Keratinocyte (primary cell): ENCODE results near the gene NID2. TPM values are rescaled to one million over a fixed set of nuclear protein-coding genes. Genes with fewer than 3 reads are reported as not detected.

Experiments
- DNase-seq: peaks from one replicate; pipeline ENCODE4 v3.0.0-alpha.2; 2011; ENCODE audit warnings: low read depth, missing footprints, low spot score
- FAIRE-seq: peaks from 2 replicates; lab custom pipeline; 2011; peaks lifted over from hg19 to GRCh38; lab: Jason Lieb, UNC
- H2AFZ ChIP-seq: 2 replicates; pipeline ENCODE4 v1.6.0; 2012; ENCODE audit warnings: low read length, control low read depth, inconsistent platforms; ENCODE audit not compliant: control insufficient read depth
- H3K27ac ChIP-seq: 2 replicates; pipeline ENCODE4 v1.5.1; 2011; ENCODE audit warnings: low read length; ENCODE audit not compliant: control insufficient read depth, insufficient read depth
- H3K27me3 ChIP-seq: 3 replicates; pipeline ENCODE4 v1.6.0; 2011; ENCODE audit warnings: low read length; ENCODE audit not compliant: control insufficient read depth, insufficient read depth; ENCODE audit errors: extremely low read depth
- H3K36me3 ChIP-seq, 2 experiments: 2 replicates in 1 of 2; 3 replicates in 1 of 2; pipeline ENCODE4 v1.5.1; 2011; ENCODE audit warnings: low read length in 2 of 2, mild to moderate bottlenecking in 1 of 2; ENCODE audit not compliant: control insufficient read depth in 2 of 2, insufficient read depth in 2 of 2; ENCODE audit errors: extremely low read depth in 1 of 2
- H3K4me1 ChIP-seq: 3 replicates; pipeline ENCODE4 v1.5.1; 2011; ENCODE audit warnings: low read length; ENCODE audit not compliant: control insufficient read depth, insufficient read depth; ENCODE audit errors: extremely low read depth
- H3K4me2 ChIP-seq: 3 replicates; pipeline ENCODE4 v1.6.0; 2011; ENCODE audit warnings: low read depth, low read length; ENCODE audit not compliant: control insufficient read depth, insufficient read depth; ENCODE audit errors: extremely low read depth
- H3K4me3 ChIP-seq, 3 experiments: fragments of 200-600 bp in 1 of 3; sonication (generic) in 1 of 3; 2 replicates in 2 of 3; 3 replicates in 1 of 3; pipeline ENCODE4 v1.5.1; 2011 to 2016; ENCODE audit warnings: low read length in 3 of 3, mild to moderate bottlenecking in 3 of 3, control low read depth in 2 of 3, inconsistent platforms in 1 of 3, low read depth in 1 of 3, mixed read lengths in 1 of 3, mixed run types in 1 of 3, moderate library complexity in 1 of 3; ENCODE audit not compliant: control insufficient read depth in 2 of 3, insufficient read depth in 2 of 3; ENCODE audit errors: extremely low read depth in 1 of 3
- H3K79me2 ChIP-seq: 2 replicates; pipeline ENCODE4 v1.6.0; 2012; ENCODE audit warnings: low read length; ENCODE audit not compliant: control insufficient read depth, insufficient read depth
- H3K9ac ChIP-seq: 3 replicates; pipeline ENCODE4 v1.6.0; 2011; ENCODE audit warnings: low read length; ENCODE audit not compliant: control insufficient read depth, insufficient read depth; ENCODE audit errors: extremely low read depth
- H3K9me1 ChIP-seq: 3 replicates; pipeline ENCODE4 v1.6.0; 2011; ENCODE audit warnings: low read length; ENCODE audit not compliant: control insufficient read depth, insufficient read depth; ENCODE audit errors: extremely low read depth
- H3K9me3 ChIP-seq: 2 replicates; pipeline ENCODE4 v1.5.1; 2012; ENCODE audit warnings: low read depth, low read length; ENCODE audit not compliant: control insufficient read depth
- H4K20me1 ChIP-seq: 3 replicates; pipeline ENCODE4 v1.6.0; 2011; ENCODE audit warnings: low read length; ENCODE audit not compliant: control insufficient read depth, insufficient read depth; ENCODE audit errors: extremely low read depth
- EZH2 ChIP-seq: IDR thresholded peaks from one replicate; pipeline ENCODE4 v1.6.1; 2012; ENCODE audit warnings: inconsistent platforms, mild to moderate bottlenecking, low read length, moderate library complexity
- dilution Hi-C: fragments of 300-500 bp; cut with MboI; formaldehyde crosslinking; loops from one replicate; pipeline ENCODE4 v1.7.0; 2020; ENCODE audit warnings: low sequenced_read_pairs; ENCODE audit not compliant: extremely low pct_ligation_motif_present
- polyA plus RNA-seq, 5 experiments: library from polyadenylated mRNA; depleted of rRNA in 3 of 5; stranded (reverse) in 3 of 5; stranded (forward) in 1 of 5; unstranded in 1 of 5; fragments of >200 nt; gene quantifications; 1 replicate in 1 of 5; 2 replicates in 3 of 5; 3 replicates in 1 of 5; pipeline versions ENCODE4 v1.2.1 to v1.2.3, GENCODE V29; 2011 to 2012; ENCODE audit warnings: missing spikeins in 2 of 5, low read depth in 1 of 5, low replicate concordance in 1 of 5
- TF ChIP-seq, protein P1 (sequence below), 3 experiments: IDR thresholded peaks in 1 of 3; conservative IDR thresholded peaks in 1 of 3; optimal IDR thresholded peaks in 1 of 3; 2 replicates in 2 of 3; 3 replicates in 1 of 3; pipeline versions ENCODE3 to v1.5.1; 2011; ENCODE audit warnings: low read length in 3 of 3, mild to moderate bottlenecking in 3 of 3, moderate library complexity in 2 of 3, control low read depth in 1 of 3, inconsistent platforms in 1 of 3; ENCODE audit not compliant: insufficient read depth in 2 of 3; ENCODE audit errors: extremely low read depth in 1 of 3

NID2 gene
- polyA plus RNA-seq, 1 donor (not counting 4 experiments of a cell fraction or from before 2014, with no cell fraction given), result 1.7 TPM

DNA sequence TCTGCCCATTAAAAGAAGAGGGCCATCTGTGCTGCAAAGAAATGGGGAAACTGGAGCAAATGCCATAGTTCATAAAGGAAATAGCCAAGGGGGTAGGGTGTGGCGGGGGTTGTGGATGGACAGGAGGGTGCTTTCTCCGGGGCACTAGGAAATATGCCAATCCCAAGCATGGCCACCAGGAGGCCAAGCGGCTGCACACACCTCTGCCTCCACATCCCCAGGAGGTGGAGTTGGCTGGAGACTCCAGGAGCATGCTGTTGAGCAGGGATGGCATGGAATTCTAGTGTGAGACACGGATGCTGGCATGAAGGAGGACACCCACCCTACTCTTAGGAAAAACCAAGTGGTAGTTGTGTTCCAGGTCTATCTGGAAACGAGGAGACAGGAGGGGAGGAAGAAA lies 25.2 kb downstream of the NID2 start:
- no peaks in the 10 kb centered on the region for H4K20me1 ChIP-seq
- no peak overlapping the region for H3K27ac ChIP-seq
- dilution Hi-C loops, result no loop called here
- H3K4me3 ChIP-seq, result no peak overlapping the region
- no peak overlapping the region for H2AFZ ChIP-seq
- H3K79me2 ChIP-seq, result no peaks in the 10 kb centered on the region
- no peak for TF ChIP-seq EZH2
- TF ChIP-seq, protein P1, sequence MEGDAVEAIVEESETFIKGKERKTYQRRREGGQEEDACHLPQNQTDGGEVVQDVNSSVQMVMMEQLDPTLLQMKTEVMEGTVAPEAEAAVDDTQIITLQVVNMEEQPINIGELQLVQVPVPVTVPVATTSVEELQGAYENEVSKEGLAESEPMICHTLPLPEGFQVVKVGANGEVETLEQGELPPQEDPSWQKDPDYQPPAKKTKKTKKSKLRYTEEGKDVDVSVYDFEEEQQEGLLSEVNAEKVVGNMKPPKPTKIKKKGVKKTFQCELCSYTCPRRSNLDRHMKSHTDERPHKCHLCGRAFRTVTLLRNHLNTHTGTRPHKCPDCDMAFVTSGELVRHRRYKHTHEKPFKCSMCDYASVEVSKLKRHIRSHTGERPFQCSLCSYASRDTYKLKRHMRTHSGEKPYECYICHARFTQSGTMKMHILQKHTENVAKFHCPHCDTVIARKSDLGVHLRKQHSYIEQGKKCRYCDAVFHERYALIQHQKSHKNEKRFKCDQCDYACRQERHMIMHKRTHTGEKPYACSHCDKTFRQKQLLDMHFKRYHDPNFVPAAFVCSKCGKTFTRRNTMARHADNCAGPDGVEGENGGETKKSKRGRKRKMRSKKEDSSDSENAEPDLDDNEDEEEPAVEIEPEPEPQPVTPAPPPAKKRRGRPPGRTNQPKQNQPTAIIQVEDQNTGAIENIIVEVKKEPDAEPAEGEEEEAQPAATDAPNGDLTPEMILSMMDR (optimal IDR thresholded peaks at IDR 0.05 in 1 of 3, IDR thresholded peaks at IDR 0.05 in 1 of 3, conservative IDR thresholded peaks at IDR 0.05 in 1 of 3; ENCODE audit: extremely low read depth in 1 of 3, insufficient read depth in 2 of 3, low read length in 3 of 3), result peak; percentile 61 to 82 (median 81)
- H3K9me1 ChIP-seq, result no peaks in the 10 kb centered on the region
- H3K4me1 ChIP-seq, result peaks cover 6% of the 10 kb centered on the region
- DNase-seq (no peak), FAIRE-seq (no peak)
- no peaks in the 10 kb centered on the region for H3K9me3 ChIP-seq
- H3K4me2 ChIP-seq, result no peak overlapping the region
- H3K36me3 ChIP-seq, result no peaks in the 10 kb centered on the region
- H3K9ac ChIP-seq, result no peak overlapping the region
- H3K27me3 ChIP-seq, result peaks cover under 1% of the 10 kb centered on the region

DNA sequence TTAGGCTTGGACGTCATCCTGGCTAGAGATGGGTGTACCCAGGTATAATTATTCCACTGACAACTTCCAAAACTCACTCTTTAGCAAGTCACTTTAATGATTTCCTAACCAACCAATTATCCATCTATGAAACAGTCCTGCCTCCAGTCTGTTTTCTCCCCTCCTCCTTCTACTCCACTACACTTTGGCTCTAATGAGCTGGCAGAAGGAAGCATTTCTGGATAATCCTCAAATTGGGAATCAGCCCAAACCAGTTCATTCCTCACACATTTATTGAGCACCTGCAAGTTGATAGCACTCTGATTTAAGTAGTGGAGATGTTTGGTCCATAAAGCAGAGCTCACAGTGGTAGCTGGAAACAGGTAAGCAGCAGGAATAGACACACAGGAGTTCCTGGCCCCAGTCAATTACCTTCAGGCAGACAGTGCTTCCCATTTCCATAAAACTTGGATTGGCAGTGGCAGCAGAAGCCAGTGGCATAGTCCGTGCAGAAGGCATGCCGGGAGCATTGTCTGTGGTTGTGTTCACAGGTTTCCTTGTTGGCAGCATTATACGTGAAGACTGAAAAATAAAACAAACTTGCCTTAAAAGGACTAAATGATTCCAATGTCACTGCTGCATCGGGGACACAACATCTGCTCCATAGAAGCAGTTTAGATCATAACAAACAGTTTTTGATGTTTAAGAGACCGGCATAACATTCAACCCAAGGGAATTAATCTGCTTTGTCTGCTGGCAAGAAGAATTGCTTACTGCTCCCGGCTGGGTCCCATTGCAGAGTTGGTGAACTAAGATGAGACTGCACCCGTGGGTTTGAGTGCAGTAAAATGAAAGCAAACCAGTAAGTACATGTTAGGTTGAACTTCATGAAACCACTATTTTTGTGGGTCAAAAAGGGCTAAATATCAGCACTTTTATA lies 26.2 kb downstream of the NID2 start:
- no peak overlapping the region for H3K9ac ChIP-seq
- H3K4me2 ChIP-seq, result no peak overlapping the region
- peaks cover 3% of the 10 kb centered on the region for H3K27me3 ChIP-seq
- dilution Hi-C loops, result no loop called here
- H3K79me2 ChIP-seq, result no peaks in the 10 kb centered on the region
- no peak overlapping the region for H3K27ac ChIP-seq
- no peak overlapping the region for H3K4me3 ChIP-seq
- no peaks in the 10 kb centered on the region for H4K20me1 ChIP-seq
- peaks cover 6% of the 10 kb centered on the region for H3K4me1 ChIP-seq
- no peak for TF ChIP-seq EZH2
- TF ChIP-seq, protein P1 (optimal IDR thresholded peaks at IDR 0.05 in 1 of 3, IDR thresholded peaks at IDR 0.05 in 1 of 3, conservative IDR thresholded peaks at IDR 0.05 in 1 of 3; ENCODE audit: extremely low read depth in 1 of 3, insufficient read depth in 2 of 3, low read length in 3 of 3), result no peak
- no peaks in the 10 kb centered on the region for H3K36me3 ChIP-seq
- no peak for DNase-seq
- no peaks in the 10 kb centered on the region for H3K9me3 ChIP-seq
- FAIRE-seq, result no peak
- H2AFZ ChIP-seq, result no peak overlapping the region
- H3K9me1 ChIP-seq, result no peaks in the 10 kb centered on the region
